Glutamatergic neuron (in vitro differentiated cells): ENCODE results near the gene AMELX. TPM values are rescaled to one million over a fixed set of nuclear protein-coding genes. Genes with fewer than 3 reads are reported as not detected.

ENCODE experiments used
- DNase-seq: peaks from one replicate; pipeline ENCODE4 v3.0.0; 2022
- H3K27ac Mint-ChIP-seq: one replicate; pipeline ENCODE4 v1.8.0; 2020; ENCODE audit warnings: mild to moderate bottlenecking, mixed read lengths, inconsistent platforms; ENCODE audit not compliant: unreplicated experiment
- H3K27me3 Mint-ChIP-seq: one replicate; pipeline ENCODE4 v1.8.0; 2020; ENCODE audit warnings: mild to moderate bottlenecking, moderate library complexity, mixed read lengths, inconsistent platforms; ENCODE audit not compliant: unreplicated experiment
- H3K36me3 Mint-ChIP-seq: one replicate; pipeline ENCODE4 v1.8.0; 2020; ENCODE audit warnings: mild to moderate bottlenecking, mixed read lengths, inconsistent platforms; ENCODE audit not compliant: unreplicated experiment
- H3K4me1 Mint-ChIP-seq: one replicate; pipeline ENCODE4 v1.8.0; 2020; ENCODE audit warnings: mild to moderate bottlenecking, low read depth, mixed read lengths, inconsistent platforms; ENCODE audit not compliant: unreplicated experiment
- H3K4me3 Mint-ChIP-seq: one replicate; pipeline ENCODE4 v1.8.0; 2020; ENCODE audit warnings: mild to moderate bottlenecking, mixed read lengths, inconsistent platforms; ENCODE audit not compliant: unreplicated experiment
- H3K9me3 Mint-ChIP-seq: one replicate; pipeline ENCODE4 v1.8.0; 2020; ENCODE audit warnings: mild to moderate bottlenecking, moderate library complexity, mixed read lengths, inconsistent platforms; ENCODE audit not compliant: unreplicated experiment
- CTCF ChIP-seq: fragments of 200-600 bp; sonication (generic); IDR thresholded peaks from one replicate; pipeline ENCODE4 v1.5.0; 2021; ENCODE audit not compliant: partially characterized antibody, unreplicated experiment
- total RNA-seq: library from RNA; stranded (reverse); fragmentation: NEBNext Ultra II Directional; extraction: Animal tissue kit (Norgen Biotek cat#: 25700); gene quantifications from one replicate; pipeline ENCODE4 v1.2.1, GENCODE V29; 2021; ENCODE audit not compliant: unreplicated experiment

AMELX gene
- total RNA-seq, 1 donor from 2014 or later: not detected

GRCh38 chrX:11342673-11343072, 49.5 kb downstream of the AMELX start:
- Mint-ChIP-seq H3K4me3 (no peak overlapping the region), H3K4me1 (no peaks in the 10 kb centered on the region), H3K36me3 (no peaks in the 10 kb centered on the region), H3K27me3 (no peaks in the 10 kb centered on the region), H3K9me3 (no peaks in the 10 kb centered on the region), H3K27ac (no peak overlapping the region)
- no peak for DNase-seq
- TF ChIP-seq CTCF: no peak

GRCh38 chrX:11346121-11346682, 53.0 kb downstream of the AMELX start:
- TF ChIP-seq CTCF: no peak
- H3K4me3 Mint-ChIP-seq: no peak overlapping the region
- H3K27ac Mint-ChIP-seq: no peak overlapping the region
- H3K9me3 Mint-ChIP-seq: no peaks in the 10 kb centered on the region
- H3K4me1 Mint-ChIP-seq: no peaks in the 10 kb centered on the region
- H3K36me3 Mint-ChIP-seq: no peaks in the 10 kb centered on the region
- H3K27me3 Mint-ChIP-seq: no peaks in the 10 kb centered on the region
- no peak for DNase-seq

GRCh38 chrX:11347300-11347699, 54.1 kb downstream of the AMELX start:
- H3K36me3 Mint-ChIP-seq: no peaks in the 10 kb centered on the region
- DNase-seq: no peak
- H3K4me1 Mint-ChIP-seq: no peaks in the 10 kb centered on the region
- no peak overlapping the region for H3K27ac Mint-ChIP-seq
- TF ChIP-seq CTCF: no peak
- no peaks in the 10 kb centered on the region for H3K27me3 Mint-ChIP-seq
- no peak overlapping the region for H3K4me3 Mint-ChIP-seq
- no peaks in the 10 kb centered on the region for H3K9me3 Mint-ChIP-seq

GRCh38 chrX:11349020-11349419, 55.8 kb downstream of the AMELX start:
- TF ChIP-seq CTCF: no peak
- no peak overlapping the region for H3K4me3 Mint-ChIP-seq
- H3K27ac Mint-ChIP-seq: no peak overlapping the region
- no peaks in the 10 kb centered on the region for H3K4me1 Mint-ChIP-seq
- no peaks in the 10 kb centered on the region for H3K9me3 Mint-ChIP-seq
- no peaks in the 10 kb centered on the region for H3K36me3 Mint-ChIP-seq
- no peaks in the 10 kb centered on the region for H3K27me3 Mint-ChIP-seq
- no peak for DNase-seq

GRCh38 chrX:11349661-11350337, 56.6 kb downstream of the AMELX start:
- no peak for DNase-seq
- H3K27me3 Mint-ChIP-seq: no peaks in the 10 kb centered on the region
- no peak overlapping the region for H3K27ac Mint-ChIP-seq
- no peaks in the 10 kb centered on the region for H3K9me3 Mint-ChIP-seq
- no peaks in the 10 kb centered on the region for H3K4me1 Mint-ChIP-seq
- no peak for TF ChIP-seq CTCF
- no peaks in the 10 kb centered on the region for H3K36me3 Mint-ChIP-seq
- no peak overlapping the region for H3K4me3 Mint-ChIP-seq
